CD14-positive monocyte (primary cell): Measurements from ENCODE around the gene PRLH. TPM values are rescaled to one million over a fixed set of nuclear protein-coding genes. Genes with fewer than 3 reads are reported as not detected.

Experiments
- DNase-seq, 3 donors: peaks; one replicate each; pipeline ENCODE4 v3.0.0-alpha.2; 2011 to 2022
- H2AFZ ChIP-seq: 2 replicates; pipeline ENCODE4 v1.6.0; 2012; ENCODE audit warnings: mild to moderate bottlenecking, low read depth, low read length, inconsistent platforms; ENCODE audit not compliant: insufficient read depth, poor library complexity, severe bottlenecking
- H3K27ac ChIP-seq, 2 donors: 1 replicate in 1 of 2; 2 replicates in 1 of 2; pipeline ENCODE4 v1.5.1; 2012 to 2013; ENCODE audit warnings: low read length in 2 of 2, control low read depth in 1 of 2, inconsistent platforms in 1 of 2, low read depth in 1 of 2, mild to moderate bottlenecking in 1 of 2
- H3K27me3 ChIP-seq, 2 donors: one replicate each; pipeline versions ENCODE4 v1.6.0 to v1.6.1; 2011 to 2013; ENCODE audit warnings: low read length in 2 of 2; ENCODE audit not compliant: control insufficient read depth in 2 of 2, insufficient read depth in 2 of 2
- H3K36me3 ChIP-seq, 2 donors: replicated peaks in 1 of 2; 1 replicate in 1 of 2; 2 replicates in 1 of 2; pipeline versions ENCODE4 v1.5.1 to v1.6.1; 2012 to 2013; ENCODE audit warnings: low read length in 2 of 2, control low read depth in 1 of 2, inconsistent platforms in 1 of 2, mild to moderate bottlenecking in 1 of 2; ENCODE audit not compliant: insufficient read depth in 2 of 2, control insufficient read depth in 1 of 2
- H3K4me1 ChIP-seq, 2 donors: 1 replicate in 1 of 2; 2 replicates in 1 of 2; pipeline versions ENCODE4 v1.5.1 to v1.6.1; 2012 to 2013; ENCODE audit warnings: low read length in 2 of 2, control low read depth in 1 of 2, inconsistent platforms in 1 of 2, mild to moderate bottlenecking in 1 of 2, moderate library complexity in 1 of 2; ENCODE audit not compliant: insufficient read depth in 2 of 2, control insufficient read depth in 1 of 2
- H3K4me2 ChIP-seq: replicated peaks from 2 replicates; pipeline ENCODE3; 2012; ENCODE audit warnings: low read length, moderate library complexity, mild to moderate bottlenecking; ENCODE audit not compliant: poor library complexity, severe bottlenecking; ENCODE audit errors: extremely low read depth
- H3K4me3 ChIP-seq, 3 experiments: fragments of 200-600 bp in 1 of 3; sonication (generic) in 1 of 3; replicated peaks in 1 of 3; 1 replicate in 2 of 3; 2 replicates in 1 of 3; pipeline ENCODE4 v1.5.1; 2011 to 2013; ENCODE audit warnings: low read length in 3 of 3, mild to moderate bottlenecking in 3 of 3, control low read depth in 2 of 3, low read depth in 2 of 3, inconsistent platforms in 1 of 3, moderate library complexity in 1 of 3
- H3K79me2 ChIP-seq: 2 replicates; pipeline ENCODE4 v1.6.0; 2012; ENCODE audit warnings: mild to moderate bottlenecking, control low read depth, inconsistent platforms, low read length, moderate library complexity; ENCODE audit not compliant: insufficient read depth
- H3K9ac ChIP-seq: 2 replicates; pipeline ENCODE4 v1.6.0; 2017; ENCODE audit warnings: low read length, mild to moderate bottlenecking; ENCODE audit not compliant: insufficient read depth, poor library complexity, severe bottlenecking
- H3K9me3 ChIP-seq, 2 donors: replicated peaks in 1 of 2; 1 replicate in 1 of 2; 2 replicates in 1 of 2; pipeline versions ENCODE4 v1.5.1 to v1.6.1; 2012 to 2013; ENCODE audit warnings: low read length in 2 of 2, control low read depth in 1 of 2; ENCODE audit not compliant: control insufficient read depth in 1 of 2, insufficient read depth in 1 of 2
- H4K20me1 ChIP-seq: 2 replicates; pipeline ENCODE4 v1.6.0; 2012; ENCODE audit warnings: mild to moderate bottlenecking, low read length, control low read depth, moderate library complexity; ENCODE audit not compliant: insufficient read depth
- H3K27ac Mint-ChIP-seq, 7 donors: one replicate each; pipeline ENCODE4 v1.8.0; 2020; ENCODE audit warnings: mild to moderate bottlenecking in 7 of 7, mixed read lengths in 7 of 7, moderate library complexity in 6 of 7, inconsistent platforms in 2 of 7
- H3K27me3 Mint-ChIP-seq, 3 donors: one replicate each; pipeline ENCODE4 v1.8.0; 2021 to 2022; ENCODE audit warnings: low read depth in 3 of 3, mild to moderate bottlenecking in 3 of 3, mixed read lengths in 3 of 3, moderate library complexity in 3 of 3, inconsistent platforms in 1 of 3
- H3K36me3 Mint-ChIP-seq, 2 donors: one replicate each; pipeline ENCODE4 v1.8.0; 2020; ENCODE audit warnings: mixed read lengths in 2 of 2, inconsistent platforms in 1 of 2, mild to moderate bottlenecking in 1 of 2
- H3K4me1 Mint-ChIP-seq: one replicate; pipeline ENCODE4 v1.8.0; 2020; ENCODE audit warnings: mild to moderate bottlenecking, mixed read lengths
- H3K4me3 Mint-ChIP-seq, 2 donors: one replicate each; pipeline ENCODE4 v1.8.0; 2020; ENCODE audit warnings: mild to moderate bottlenecking in 2 of 2, mixed read lengths in 2 of 2, moderate library complexity in 1 of 2
- H3K9me3 Mint-ChIP-seq, 7 donors: one replicate each; pipeline ENCODE4 v1.8.0; 2020 to 2022; ENCODE audit warnings: mixed read lengths in 7 of 7, mild to moderate bottlenecking in 6 of 7, moderate library complexity in 6 of 7, inconsistent platforms in 2 of 7
- WGBS: methylation state at CpG from one replicate; pipeline ENCODE4 v1.1.5; 2013; ENCODE audit warnings: missing lambda C conversion rate; ENCODE audit not compliant: insufficient coverage; 5-methylcytosine and 5-hydroxymethylcytosine counted together
- intact Hi-C, 2 donors: fragments of 100-400 bp; cut with micrococcal nuclease; formaldehyde crosslinking; loops; one replicate each; pipeline versions ENCODE4 v1.15.0 to v1.15.1; 2023
- polyA plus RNA-seq, 3 donors: library from polyadenylated mRNA; depleted of rRNA in 1 of 3; unstranded in 2 of 3; stranded (reverse) in 1 of 3; fragments of 300-500 nt in 2 of 3; fragments of >200 nt in 1 of 3; fragmentation: Illumina TruSeq in 2 of 3; gene quantifications; 1 replicate in 2 of 3; 2 replicates in 1 of 3; pipeline ENCODE4 v1.2.3, GENCODE V29; 2012 to 2021
- TF ChIP-seq, protein P1 (sequence below): fragments of 200-600 bp; IDR thresholded peaks from one replicate; pipeline ENCODE4 v1.8.0; 2022; ENCODE audit warnings: antibody characterized with exemption, mild to moderate bottlenecking

The PRLH gene
- polyA plus RNA-seq, 3 donors, result not detected

DNA sequence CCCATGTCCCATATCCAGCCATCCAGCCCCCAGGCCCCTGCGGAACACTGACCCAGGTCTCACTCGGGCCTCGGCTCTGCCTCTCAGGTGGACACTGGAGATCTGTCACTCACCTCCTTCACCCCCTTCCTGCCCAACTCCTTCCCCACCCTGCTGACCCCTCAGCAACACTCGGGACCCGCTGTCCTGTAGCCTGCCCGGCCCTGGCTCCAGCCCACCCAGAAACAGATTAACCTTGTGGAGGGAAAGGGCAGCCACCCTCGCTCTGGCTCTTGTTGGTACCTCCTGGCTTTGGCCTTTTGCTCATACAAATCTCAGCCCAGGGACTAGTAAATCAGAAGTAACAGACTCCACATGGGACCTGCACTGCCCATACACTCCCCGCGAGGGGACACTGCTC lies 29.8 kb upstream of the PRLH start:
- H3K4me3 ChIP-seq, result no peak overlapping the region
- H3K4me2 ChIP-seq, result no peak overlapping the region
- H3K9me3 ChIP-seq, result no peaks in the 10 kb centered on the region
- H4K20me1 ChIP-seq, result no peaks in the 10 kb centered on the region
- no peak overlapping the region for H3K9ac ChIP-seq
- TF ChIP-seq, protein P1, sequence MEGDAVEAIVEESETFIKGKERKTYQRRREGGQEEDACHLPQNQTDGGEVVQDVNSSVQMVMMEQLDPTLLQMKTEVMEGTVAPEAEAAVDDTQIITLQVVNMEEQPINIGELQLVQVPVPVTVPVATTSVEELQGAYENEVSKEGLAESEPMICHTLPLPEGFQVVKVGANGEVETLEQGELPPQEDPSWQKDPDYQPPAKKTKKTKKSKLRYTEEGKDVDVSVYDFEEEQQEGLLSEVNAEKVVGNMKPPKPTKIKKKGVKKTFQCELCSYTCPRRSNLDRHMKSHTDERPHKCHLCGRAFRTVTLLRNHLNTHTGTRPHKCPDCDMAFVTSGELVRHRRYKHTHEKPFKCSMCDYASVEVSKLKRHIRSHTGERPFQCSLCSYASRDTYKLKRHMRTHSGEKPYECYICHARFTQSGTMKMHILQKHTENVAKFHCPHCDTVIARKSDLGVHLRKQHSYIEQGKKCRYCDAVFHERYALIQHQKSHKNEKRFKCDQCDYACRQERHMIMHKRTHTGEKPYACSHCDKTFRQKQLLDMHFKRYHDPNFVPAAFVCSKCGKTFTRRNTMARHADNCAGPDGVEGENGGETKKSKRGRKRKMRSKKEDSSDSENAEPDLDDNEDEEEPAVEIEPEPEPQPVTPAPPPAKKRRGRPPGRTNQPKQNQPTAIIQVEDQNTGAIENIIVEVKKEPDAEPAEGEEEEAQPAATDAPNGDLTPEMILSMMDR, result no peak
- intact Hi-C loops, result no loop called here
- peaks cover 3 to 6% (median 4%) of the 10 kb centered on the region in 3 donors for H3K27me3 Mint-ChIP-seq
- no peak for DNase-seq
- H3K4me1 Mint-ChIP-seq, result peaks cover 5% of the 10 kb centered on the region
- WGBS, result 93% methylated on average over 9 of the region's 9 CpGs
- H2AFZ ChIP-seq, result no peak overlapping the region
- H3K4me1 ChIP-seq, result no peaks in the 10 kb centered on the region
- H3K79me2 ChIP-seq, result no peaks in the 10 kb centered on the region
- no peak overlapping the region for H3K4me3 Mint-ChIP-seq
- H3K36me3 Mint-ChIP-seq, result no peaks in the 10 kb centered on the region
- peaks cover 0 to under 1% (median 0%) of the 10 kb centered on the region in 7 donors for H3K9me3 Mint-ChIP-seq
- no peaks in the 10 kb centered on the region for H3K27me3 ChIP-seq
- no peaks in the 10 kb centered on the region for H3K36me3 ChIP-seq
- no peak overlapping the region for H3K27ac Mint-ChIP-seq
- H3K27ac ChIP-seq, result no peak overlapping the region

DNA sequence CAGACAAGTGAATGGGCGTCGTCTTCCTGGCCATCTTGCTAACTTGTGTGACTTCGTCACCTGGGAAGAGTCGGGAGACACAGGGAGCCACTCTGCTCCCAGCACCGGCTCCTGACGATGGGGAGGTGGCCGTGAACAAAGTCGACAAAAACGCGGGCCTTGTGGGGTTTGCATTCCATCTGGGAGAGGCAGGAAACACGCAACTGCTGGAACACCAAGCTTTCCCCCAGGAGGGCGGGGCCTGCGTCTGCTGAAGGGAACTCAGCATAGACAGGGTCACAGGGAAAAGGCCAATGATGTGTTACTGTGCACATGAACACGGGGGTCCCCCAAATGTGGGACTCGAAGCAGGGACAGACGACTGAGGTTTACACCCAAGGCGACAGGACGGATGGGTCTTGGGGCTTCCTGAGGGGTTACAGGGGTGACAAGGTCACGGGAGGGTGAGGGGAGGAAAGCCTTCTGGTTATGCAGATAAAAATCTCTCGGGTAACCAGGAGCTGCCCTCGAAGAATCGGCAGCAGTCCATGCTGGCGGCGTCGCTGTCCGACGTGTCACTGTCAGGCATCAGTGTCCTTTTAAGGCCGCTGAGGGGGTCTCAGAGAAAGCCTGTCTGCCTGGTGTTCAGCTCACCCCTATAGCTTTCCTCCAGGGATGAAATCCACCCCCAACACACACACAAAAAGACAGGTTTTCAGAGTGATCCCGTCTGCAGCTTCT lies 28.2 kb upstream of the PRLH start:
- no peaks in the 10 kb centered on the region for H3K36me3 ChIP-seq
- no peak overlapping the region for H3K27ac Mint-ChIP-seq
- WGBS, result 89% methylated on average over 21 of the region's 29 CpGs
- H3K4me1 ChIP-seq, result no peaks in the 10 kb centered on the region
- no peak overlapping the region for H3K4me3 ChIP-seq
- H2AFZ ChIP-seq, result no peak overlapping the region
- peaks cover 3 to 6% (median 4%) of the 10 kb centered on the region in 3 donors for H3K27me3 Mint-ChIP-seq
- no peak overlapping the region for H3K9ac ChIP-seq
- H4K20me1 ChIP-seq, result no peaks in the 10 kb centered on the region
- H3K36me3 Mint-ChIP-seq, result no peaks in the 10 kb centered on the region
- H3K4me2 ChIP-seq, result no peak overlapping the region
- peaks cover 5% of the 10 kb centered on the region for H3K4me1 Mint-ChIP-seq
- H3K79me2 ChIP-seq, result no peaks in the 10 kb centered on the region
- intact Hi-C loops, result no loop called here
- no peaks in the 10 kb centered on the region for H3K9me3 ChIP-seq
- H3K4me3 Mint-ChIP-seq, result no peak overlapping the region
- no peak for DNase-seq
- peaks cover 0 to 6% (median 0%) of the 10 kb centered on the region in 7 donors for H3K9me3 Mint-ChIP-seq
- no peaks in the 10 kb centered on the region for H3K27me3 ChIP-seq
- H3K27ac ChIP-seq, result no peak overlapping the region
- TF ChIP-seq, protein P1, result no peak
